Omental fat pad (tissue), 4 donors: ENCODE data around the gene RIIAD1. TPM values are rescaled to one million over a fixed set of nuclear protein-coding genes. Genes with fewer than 3 reads are reported as not detected.

ENCODE experiments used
- ATAC-seq: fragments of 150-250 bp; one replicate; pipeline ENCODE4 v1.9.1; 2016; ENCODE audit warnings: mild to moderate bottlenecking, moderate library complexity; ENCODE audit not compliant: low FRiP score
- DNase-seq: peaks from one replicate; pipeline ENCODE4 v3.0.0-alpha.2; 2019; ENCODE audit warnings: low spot score
- total RNA-seq, 4 donors: library from RNA; depleted of rRNA; stranded (reverse); fragments of >200 nt; gene quantifications; one replicate each; pipeline ENCODE4 v1.1.0, GENCODE V29; 2016
- TF ChIP-seq, protein P1 (sequence below), 3 donors: fragments of 450-650 bp; IDR thresholded peaks; one replicate each; pipeline ENCODE4 v1.5.1; 2016 to 2017; ENCODE audit warnings: antibody characterized with exemption in 3 of 3, mild to moderate bottlenecking in 3 of 3, moderate library complexity in 2 of 3

The RIIAD1 gene
- total RNA-seq, 4 donors from 2014 or later = not detected

DNA sequence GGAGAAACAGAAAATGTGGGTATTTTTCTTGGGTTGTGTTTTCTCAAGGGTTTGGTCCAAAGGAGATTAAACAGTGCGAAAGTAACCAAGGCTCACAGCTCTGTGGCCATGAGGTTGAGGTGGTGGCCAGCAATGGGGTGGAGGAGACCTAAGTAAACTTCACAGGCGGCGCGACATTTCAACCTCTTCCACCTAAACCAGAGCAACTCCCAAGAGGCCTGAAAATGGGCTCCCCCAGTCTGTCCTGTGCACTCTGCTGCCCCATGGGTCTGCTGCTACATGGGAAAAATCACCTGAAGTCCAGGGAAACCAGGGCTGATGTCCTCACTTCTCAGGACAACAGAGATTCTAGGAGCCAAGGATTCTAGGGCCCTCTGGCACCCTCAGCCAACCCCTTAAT is 17.1 kb upstream of the RIIAD1 start:
- TF ChIP-seq, protein P1, sequence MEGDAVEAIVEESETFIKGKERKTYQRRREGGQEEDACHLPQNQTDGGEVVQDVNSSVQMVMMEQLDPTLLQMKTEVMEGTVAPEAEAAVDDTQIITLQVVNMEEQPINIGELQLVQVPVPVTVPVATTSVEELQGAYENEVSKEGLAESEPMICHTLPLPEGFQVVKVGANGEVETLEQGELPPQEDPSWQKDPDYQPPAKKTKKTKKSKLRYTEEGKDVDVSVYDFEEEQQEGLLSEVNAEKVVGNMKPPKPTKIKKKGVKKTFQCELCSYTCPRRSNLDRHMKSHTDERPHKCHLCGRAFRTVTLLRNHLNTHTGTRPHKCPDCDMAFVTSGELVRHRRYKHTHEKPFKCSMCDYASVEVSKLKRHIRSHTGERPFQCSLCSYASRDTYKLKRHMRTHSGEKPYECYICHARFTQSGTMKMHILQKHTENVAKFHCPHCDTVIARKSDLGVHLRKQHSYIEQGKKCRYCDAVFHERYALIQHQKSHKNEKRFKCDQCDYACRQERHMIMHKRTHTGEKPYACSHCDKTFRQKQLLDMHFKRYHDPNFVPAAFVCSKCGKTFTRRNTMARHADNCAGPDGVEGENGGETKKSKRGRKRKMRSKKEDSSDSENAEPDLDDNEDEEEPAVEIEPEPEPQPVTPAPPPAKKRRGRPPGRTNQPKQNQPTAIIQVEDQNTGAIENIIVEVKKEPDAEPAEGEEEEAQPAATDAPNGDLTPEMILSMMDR (IDR thresholded peaks at IDR 0.05) = no peak
- no peak for DNase-seq

DNA sequence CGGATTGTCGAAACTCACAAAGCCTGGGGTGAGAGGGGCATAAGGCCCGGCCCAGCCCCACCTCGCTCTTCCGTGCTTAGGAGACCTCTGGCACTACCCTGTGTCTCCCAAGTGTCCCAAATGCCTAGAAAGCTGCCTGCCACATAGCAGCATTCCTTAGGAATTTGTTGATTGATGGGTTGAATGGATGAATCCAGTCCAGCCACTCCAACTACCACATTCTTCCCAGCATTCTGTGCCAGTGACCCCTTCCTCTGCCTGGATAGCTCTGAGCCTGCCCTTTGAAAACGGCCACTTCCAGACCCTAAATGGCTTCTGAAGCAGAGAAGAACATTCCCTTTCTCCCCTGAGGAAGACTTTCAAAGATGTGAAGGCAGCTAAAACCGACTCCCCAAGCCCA is 16.2 kb upstream of the RIIAD1 start:
- no peak for DNase-seq
- ATAC-seq = no peak
- TF ChIP-seq, protein P1 (IDR thresholded peaks at IDR 0.05) = no peak

More for the DNA sequence above, 17.1 kb upstream of the RIIAD1 start:
- no peak for ATAC-seq

DNA sequence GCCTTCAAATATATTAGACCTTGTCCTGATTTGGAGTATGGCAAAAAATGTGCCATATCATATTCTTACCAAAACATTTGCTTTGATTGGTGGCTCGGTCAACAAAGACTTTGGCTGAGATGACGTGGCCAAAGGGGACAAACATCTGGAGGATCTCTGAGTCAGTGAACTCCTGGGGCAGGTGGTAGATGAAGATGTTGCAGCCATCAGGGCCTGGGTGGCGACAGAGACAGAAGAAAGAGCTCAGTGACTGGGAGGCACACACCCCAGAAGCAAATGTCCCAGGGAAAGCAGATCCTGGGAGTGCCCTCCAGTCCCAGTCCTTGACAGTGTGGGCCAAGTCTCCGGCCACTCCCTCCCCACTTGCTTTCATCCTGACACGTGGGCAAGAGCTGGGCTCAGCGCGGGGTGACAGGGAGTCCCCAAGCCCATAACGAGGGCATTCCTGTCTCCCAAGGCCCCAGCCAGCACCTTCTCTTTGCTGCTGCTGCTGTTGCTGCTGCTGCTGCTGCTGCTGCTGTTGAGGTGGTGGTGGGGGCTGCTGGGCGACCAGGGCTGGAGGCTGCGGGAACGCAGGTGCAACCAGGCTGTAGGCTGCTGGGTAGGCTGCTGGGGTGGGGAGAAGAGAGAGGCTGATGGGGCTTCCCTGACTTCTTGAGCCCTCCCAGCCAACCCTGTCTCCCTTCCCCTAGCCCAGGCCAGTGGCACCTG is 15.4 kb upstream of the RIIAD1 start:
- DNase-seq = no peak
- TF ChIP-seq, protein P1 (IDR thresholded peaks at IDR 0.05) = no peak
- ATAC-seq = no peak

DNA sequence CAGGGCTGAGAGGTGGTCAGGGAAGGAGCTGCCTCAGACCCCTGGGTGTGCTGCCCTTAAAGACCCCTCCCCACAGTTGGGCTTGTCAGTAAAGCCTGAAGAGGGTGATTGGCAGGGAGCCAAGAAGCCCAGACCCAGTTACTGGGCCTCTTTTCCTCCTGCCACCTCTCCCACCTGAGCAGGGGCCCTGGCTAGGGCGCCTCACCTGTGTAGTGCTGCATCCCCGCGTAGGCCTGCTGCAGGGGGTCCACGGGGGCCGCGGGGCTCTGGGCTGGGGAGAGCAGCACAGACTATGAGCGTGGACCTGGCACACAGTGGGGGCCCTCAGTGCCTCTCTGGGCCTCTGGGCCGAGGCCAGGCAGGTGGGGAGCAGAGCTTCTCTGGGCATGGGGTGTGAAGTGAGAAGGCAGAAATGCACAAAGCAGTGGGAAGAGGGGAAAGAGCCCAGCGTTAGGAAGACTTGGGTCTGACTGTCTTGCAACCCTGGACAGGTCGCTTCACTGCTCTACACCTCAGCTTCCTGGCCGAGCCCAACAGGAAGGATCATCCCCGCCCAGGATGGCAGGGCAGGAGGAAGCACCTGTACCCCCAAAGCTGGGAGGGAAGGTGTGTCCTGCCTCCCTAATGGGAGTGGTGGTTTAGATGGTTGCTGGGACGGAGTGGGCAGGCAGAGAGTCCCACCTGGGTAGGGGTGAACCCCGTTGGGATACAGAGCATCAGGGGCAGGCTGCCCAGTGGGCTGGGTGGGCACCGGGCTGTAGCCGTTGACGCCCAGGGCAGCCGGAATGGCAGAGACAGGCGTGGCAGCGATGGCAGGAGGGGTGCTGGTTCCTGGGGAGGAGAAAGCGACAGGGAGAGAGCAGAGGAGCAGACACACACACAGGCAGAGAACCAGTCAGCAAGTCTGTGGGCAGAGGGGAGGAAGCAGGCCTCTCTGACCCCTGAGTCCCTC is 14.6 kb upstream of the RIIAD1 start:
- TF ChIP-seq, protein P1 (IDR thresholded peaks at IDR 0.05) = no peak
- no peak for ATAC-seq
- DNase-seq = no peak

DNA sequence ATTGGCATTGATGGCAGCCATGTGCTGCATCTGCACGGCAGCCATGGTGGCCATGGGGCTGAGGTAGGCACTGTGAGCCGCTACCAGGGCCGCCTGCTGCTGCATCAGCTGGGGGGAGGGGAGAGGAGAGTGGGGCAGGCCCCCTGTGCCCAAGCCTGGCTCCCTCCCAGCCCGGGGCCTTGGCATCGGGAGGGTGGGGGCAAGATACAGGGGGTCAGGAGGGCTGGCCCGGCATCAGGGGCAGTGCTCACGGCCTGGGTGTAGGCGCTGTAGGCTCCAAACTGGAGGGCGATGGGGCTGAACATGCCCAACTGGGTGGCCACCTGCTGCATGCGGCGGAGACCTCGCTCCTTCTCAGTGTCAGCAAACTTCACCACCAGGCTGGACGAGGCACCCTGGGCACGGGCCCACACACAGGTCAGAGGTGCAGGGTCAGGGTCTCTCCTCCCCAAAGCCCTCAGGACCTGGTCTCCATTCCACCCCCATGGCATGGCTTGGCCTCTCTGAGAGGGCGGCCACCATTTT is 13.7 kb upstream of the RIIAD1 start:
- ATAC-seq = no peak
- TF ChIP-seq, protein P1 (IDR thresholded peaks at IDR 0.05) = no peak
- DNase-seq = no peak

DNA sequence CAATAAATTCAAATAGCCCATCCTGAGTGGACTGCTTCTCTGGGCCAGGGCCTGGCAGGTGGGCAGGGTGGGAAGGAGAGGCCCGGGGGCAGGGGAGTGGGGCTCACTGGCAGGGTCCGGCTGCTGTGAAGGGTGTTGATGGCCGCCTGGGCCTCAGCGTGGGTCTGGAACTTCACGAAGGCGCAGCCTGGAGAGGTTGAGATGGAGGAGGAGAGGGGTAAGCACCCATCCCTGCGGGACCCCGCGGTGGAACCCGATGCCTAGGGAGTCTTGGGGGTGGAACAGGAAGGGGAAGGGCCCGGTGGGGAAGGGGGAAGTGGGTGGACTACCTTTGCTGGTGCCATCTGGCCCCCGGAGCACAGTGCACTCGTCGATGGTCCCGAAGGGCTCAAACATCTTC is 12.4 kb upstream of the RIIAD1 start:
- no peak for ATAC-seq
- TF ChIP-seq, protein P1 (IDR thresholded peaks at IDR 0.05) = no peak
- DNase-seq = no peak
